Measurements from ENCODE around the gene LYPLAL1.

LYPLAL1 gene

GRCh38 chr1:219173758-219174459 is at the start of gene LYPLAL1:
Gene LYPLAL1 (plus strand): TSS chr1:219173878. CDS start chr1:219173891, 13 bp downstream.
- peak in 55 of 56 donors; percentile 45 to 92 (median 82) for DNase-seq

- DNase-seq: no peak
These were observed 49.5 kb upstream of the LYPLAL1 start for GRCh38 chr1:219124163-219124562.

- no peak for DNase-seq
These were observed 48.3 kb upstream of the LYPLAL1 start for GRCh38 chr1:219125342-219125741.

- no peak for DNase-seq
These were observed 47.3 kb upstream of the LYPLAL1 start for GRCh38 chr1:219126377-219126776.

- no peak for DNase-seq
These were observed 44.7 kb upstream of the LYPLAL1 start for GRCh38 chr1:219128957-219129356.

- no peak for DNase-seq
These were observed 43.2 kb upstream of the LYPLAL1 start for GRCh38 chr1:219130366-219130935.

- DNase-seq: no peak
These were observed 40.7 kb upstream of the LYPLAL1 start for GRCh38 chr1:219132939-219133338.

GRCh38 chr1:219138747-219139146 is 34.9 kb upstream of the LYPLAL1 start:
- DNase-seq: no peak

- DNase-seq: no peak
These were observed 33.3 kb upstream of the LYPLAL1 start for GRCh38 chr1:219140303-219140877.

GRCh38 chr1:219143735-219144134 is 29.9 kb upstream of the LYPLAL1 start:
- no peak for DNase-seq

- no peak for DNase-seq
These were observed 28.9 kb upstream of the LYPLAL1 start for GRCh38 chr1:219144658-219145315.

- no peak for DNase-seq
These were observed 26.1 kb upstream of the LYPLAL1 start for GRCh38 chr1:219147571-219148019.

GRCh38 chr1:219149009-219149577 is 24.6 kb upstream of the LYPLAL1 start:
- DNase-seq: no peak

- no peak for DNase-seq
These were observed 23.7 kb upstream of the LYPLAL1 start for GRCh38 chr1:219149953-219150352.

- no peak for DNase-seq
These were observed 22.8 kb upstream of the LYPLAL1 start for GRCh38 chr1:219150913-219151312.

GRCh38 chr1:219151467-219151866 is 22.2 kb upstream of the LYPLAL1 start:
- no peak for DNase-seq

- DNase-seq: no peak
These were observed 20.9 kb upstream of the LYPLAL1 start for GRCh38 chr1:219152751-219153150.

- no peak for DNase-seq
These were observed 20.0 kb upstream of the LYPLAL1 start for GRCh38 chr1:219153723-219154122.

GRCh38 chr1:219155135-219155534 is 18.5 kb upstream of the LYPLAL1 start:
- DNase-seq: no peak

GRCh38 chr1:219159946-219160645 is 13.6 kb upstream of the LYPLAL1 start:
- peak in 1 of 56 donors; percentile 13 for DNase-seq

GRCh38 chr1:219160967-219161366 is 12.7 kb upstream of the LYPLAL1 start:
- no peak for DNase-seq

All from nucleus accumbens (tissue), 56 donors.